ENCODE measurements around the gene MMP21.
A peak's percentile ranks its signal among the peaks of the same experiment; 100 is the strongest.

MMP21 gene

GRCh38 chr10:125792342-125793300, 17.0 kb upstream of the MMP21 start:
- no peak for DNase-seq (ENCODE audit: low spot score)

- no peak for DNase-seq (ENCODE audit: low spot score)
Measured at GRCh38 chr10:125788156-125789034, 12.8 kb upstream of the MMP21 start.

GRCh38 chr10:125785791-125786190, 10.2 kb upstream of the MMP21 start:
- no peak for DNase-seq (ENCODE audit: low spot score)

GRCh38 chr10:125783957-125784356, 8.3 kb upstream of the MMP21 start:
- no peak for DNase-seq (ENCODE audit: low spot score)

- DNase-seq (ENCODE audit: low spot score) = no peak
Measured at GRCh38 chr10:125783408-125783807, 7.8 kb upstream of the MMP21 start.

- DNase-seq (ENCODE audit: low spot score) = no peak
Measured at GRCh38 chr10:125782616-125783015, 7.0 kb upstream of the MMP21 start.

GRCh38 chr10:125782054-125782453, 6.4 kb upstream of the MMP21 start:
- DNase-seq (ENCODE audit: low spot score) = no peak

- DNase-seq (ENCODE audit: low spot score) = no peak
Measured at GRCh38 chr10:125781374-125781773, 5.8 kb upstream of the MMP21 start.

GRCh38 chr10:125779403-125780327, 4.0 kb upstream of the MMP21 start:
- no peak for DNase-seq (ENCODE audit: low spot score)

- no peak for DNase-seq (ENCODE audit: low spot score)
Measured at GRCh38 chr10:125778556-125778955, 2.9 kb upstream of the MMP21 start.

- no peak for DNase-seq (ENCODE audit: low spot score)
Measured at GRCh38 chr10:125777806-125778205, 2.2 kb upstream of the MMP21 start.

GRCh38 chr10:125774581-125775191, 935 bp downstream of the MMP21 start:
- DNase-seq (ENCODE audit: low spot score) = no peak

- no peak for DNase-seq (ENCODE audit: low spot score)
Measured at GRCh38 chr10:125773687-125774543, 1.7 kb downstream of the MMP21 start.

- DNase-seq (ENCODE audit: low spot score) = no peak
Measured at GRCh38 chr10:125772864-125773180, 2.8 kb downstream of the MMP21 start.

- no peak for DNase-seq (ENCODE audit: low spot score)
Measured at GRCh38 chr10:125772112-125772863, 3.3 kb downstream of the MMP21 start.

- no peak for DNase-seq (ENCODE audit: low spot score)
Measured at GRCh38 chr10:125770844-125771243, 4.8 kb downstream of the MMP21 start.

GRCh38 chr10:125769175-125769574, 6.4 kb downstream of the MMP21 start:
- DNase-seq (ENCODE audit: low spot score) = no peak

GRCh38 chr10:125768219-125768855, 7.3 kb downstream of the MMP21 start:
- DNase-seq (ENCODE audit: low spot score) = peak; percentile 28

- DNase-seq (ENCODE audit: low spot score) = no peak
Measured at GRCh38 chr10:125766511-125766910, 9.1 kb downstream of the MMP21 start.
